GM18867 (cell line): ENCODE data around the gene RAVER2.

Experiments used
- ATAC-seq: cut with Tn5 transposase; IDR thresholded peaks from one replicate; pipeline ENCODE4 v1.9.1; 2021; ENCODE audit warnings: mild to moderate bottlenecking, moderate library complexity; ENCODE audit not compliant: unreplicated experiment

RAVER2 gene

DNA sequence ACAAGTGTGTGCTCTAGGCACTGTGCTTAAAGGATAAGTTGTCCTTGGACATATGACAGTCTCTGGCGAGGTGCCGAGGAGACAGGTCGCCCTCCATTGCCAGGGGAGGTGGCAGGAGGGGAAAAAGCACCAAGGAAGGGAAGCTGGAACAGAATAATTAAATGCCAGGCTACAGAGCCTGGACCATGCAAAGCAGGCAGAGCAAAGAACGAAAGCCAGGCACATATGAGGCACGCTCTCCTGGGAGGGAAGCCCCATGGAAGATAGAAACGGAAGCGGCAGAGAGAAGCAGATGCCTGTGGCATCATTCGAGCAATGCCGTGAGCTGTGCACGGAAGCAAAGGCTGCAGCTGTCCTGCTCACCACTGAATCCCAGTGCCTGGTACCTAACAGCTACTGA lies 130.2 kb downstream of the RAVER2 start:
- no peak for ATAC-seq

DNA sequence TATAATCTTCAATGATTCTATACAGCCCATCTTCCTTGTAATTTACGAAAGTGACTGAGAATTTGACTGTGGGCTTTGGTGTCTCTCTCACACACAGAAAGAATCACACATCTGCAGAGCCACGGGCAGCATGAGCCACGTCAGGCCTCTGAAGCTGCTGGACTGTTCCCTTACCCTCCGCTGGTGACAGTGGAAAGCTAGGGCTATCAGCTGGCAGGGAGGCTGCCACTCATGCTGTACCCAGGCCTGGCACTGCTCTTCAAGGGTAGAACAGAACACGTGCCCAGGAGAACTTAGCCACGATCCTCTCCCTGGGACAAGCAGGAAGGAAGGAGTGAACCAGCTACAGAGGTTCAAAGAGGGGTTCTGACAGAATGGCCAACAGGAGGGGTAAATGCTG lies 130.7 kb downstream of the RAVER2 start:
- no peak for ATAC-seq

DNA sequence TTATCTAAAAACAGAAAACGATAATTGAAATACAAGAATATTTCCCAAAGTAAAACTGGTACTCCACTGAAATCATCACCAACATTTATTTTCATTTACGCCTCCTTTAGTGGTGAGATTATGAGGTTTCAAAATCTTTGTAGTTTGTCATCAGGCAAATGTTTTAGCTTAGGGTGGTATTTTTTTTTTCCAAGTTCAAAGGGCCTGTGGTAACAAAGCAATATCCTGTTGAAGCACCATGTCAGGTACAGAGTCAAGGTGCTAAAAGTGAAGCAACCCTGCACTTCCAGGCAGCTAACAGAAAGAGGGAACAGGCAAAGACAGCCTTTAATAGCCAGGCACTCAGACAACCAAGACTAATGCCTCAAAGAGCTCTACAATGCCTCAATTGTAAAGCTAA lies 132.3 kb downstream of the RAVER2 start:
- no peak for ATAC-seq

DNA sequence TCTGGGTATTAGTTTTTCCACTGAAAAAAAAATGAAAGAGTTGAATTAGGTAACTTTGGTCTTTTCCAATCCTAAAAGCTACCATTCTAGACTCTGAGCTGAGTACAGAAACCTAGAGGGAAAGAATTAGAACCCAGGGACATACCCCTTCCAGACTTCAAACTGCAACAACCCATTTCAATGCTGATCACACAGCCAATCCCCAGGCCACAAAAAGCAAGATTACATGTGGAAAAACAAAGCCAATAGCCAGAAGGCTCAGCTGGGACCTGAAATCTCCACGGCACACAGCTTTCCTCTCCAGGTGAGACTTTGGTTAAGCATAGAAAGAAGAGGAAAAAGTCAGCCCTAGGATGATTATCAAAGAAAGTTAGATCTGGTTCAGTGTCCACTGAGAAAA lies 132.7 kb downstream of the RAVER2 start:
- ATAC-seq, result no peak

DNA sequence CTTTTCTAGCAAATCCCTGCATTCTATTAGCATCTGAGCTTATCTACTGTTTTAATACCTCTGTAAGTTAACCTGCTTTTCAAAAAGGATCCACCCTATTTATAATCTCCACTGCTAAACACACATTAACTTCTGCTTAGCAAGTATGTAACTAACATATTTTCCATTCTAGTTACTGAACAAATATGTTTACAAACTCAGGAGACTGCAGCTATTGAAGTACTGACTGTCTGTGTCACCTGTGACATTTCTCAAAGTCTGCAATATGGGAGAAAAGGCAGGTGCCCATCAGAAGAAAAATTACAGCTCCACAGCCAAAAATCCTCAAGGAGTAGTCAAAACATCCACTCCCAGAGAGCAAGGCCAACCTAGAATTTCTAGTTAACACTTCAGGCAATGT lies 133.2 kb downstream of the RAVER2 start:
- ATAC-seq, result no peak

DNA sequence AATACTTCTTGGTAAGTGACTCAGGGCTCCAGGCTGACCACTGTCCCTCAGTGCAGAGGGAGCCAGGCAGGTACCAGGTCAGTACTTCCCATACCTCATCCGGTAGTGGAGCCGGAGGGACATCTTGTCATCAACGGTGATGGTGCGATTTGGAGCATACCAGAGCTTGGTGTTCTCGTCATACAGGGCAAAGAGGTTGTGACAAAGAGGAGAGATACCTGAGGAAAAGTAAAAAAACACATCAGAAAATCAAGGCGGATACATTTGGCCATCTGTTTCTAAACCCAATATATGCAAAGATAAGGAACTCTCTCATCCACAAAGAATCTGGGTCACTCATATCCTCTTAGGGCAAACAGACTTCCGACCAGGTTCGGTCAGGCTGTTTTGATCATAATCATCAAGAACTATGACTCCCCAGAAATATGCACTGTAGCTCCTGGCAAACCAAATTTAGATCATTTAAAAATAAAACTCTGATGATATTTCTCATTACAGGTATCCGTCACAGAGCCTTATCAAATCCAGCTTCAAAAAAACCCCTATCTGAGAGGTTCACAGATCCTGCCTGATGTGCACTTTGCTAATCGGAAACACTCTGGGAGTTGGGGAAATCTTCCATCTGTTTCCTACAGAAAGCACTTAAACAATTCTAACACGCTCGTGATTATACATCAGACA lies 134.2 kb downstream of the RAVER2 start:
- ATAC-seq, result no peak

DNA sequence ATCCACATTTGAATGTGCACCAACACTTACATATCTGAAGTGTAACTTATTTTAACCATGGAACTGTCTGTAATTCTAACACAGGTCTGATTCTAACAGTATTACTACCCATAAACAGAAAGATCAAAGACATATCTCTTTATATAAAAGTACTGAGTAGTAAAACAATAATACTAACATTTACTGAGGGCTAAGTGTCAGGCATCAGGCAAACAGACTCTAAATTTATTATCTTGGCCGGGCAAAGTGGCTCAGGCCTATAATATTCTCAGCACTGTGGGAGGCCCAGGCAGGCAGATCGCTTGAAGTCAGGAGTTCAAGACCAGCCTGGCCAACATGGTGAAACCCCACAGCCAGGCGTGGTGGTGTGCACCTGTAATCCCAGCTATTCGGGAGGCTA lies 135.6 kb downstream of the RAVER2 start:
- ATAC-seq, result no peak

DNA sequence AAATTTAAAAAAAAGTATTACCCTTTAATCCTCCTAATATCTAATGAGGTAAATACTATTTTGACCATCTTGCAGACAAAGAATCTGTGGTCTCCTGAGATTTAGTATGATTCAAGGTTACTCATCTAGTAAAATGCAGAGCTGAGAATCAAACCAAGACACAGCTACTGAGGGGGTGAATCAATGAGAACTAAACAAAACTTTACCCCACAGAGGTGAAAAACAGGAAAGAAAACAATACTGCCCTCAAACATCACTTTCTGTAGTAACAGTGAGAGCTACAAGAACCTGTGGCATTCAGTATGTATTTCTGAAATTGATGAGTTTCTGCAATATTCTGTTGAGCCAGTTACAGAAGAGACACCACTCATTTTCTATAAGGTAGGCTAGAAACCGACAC lies 136.4 kb downstream of the RAVER2 start:
- no peak for ATAC-seq
